Stimulated activated CD4-positive, alpha-beta T cell treated with anti-CD3 and anti-CD28 coated beads, TNF-alpha, amount 100 ng/mL, for 48 hours (primary cell): ENCODE measurements around the gene ZDHHC9.
A peak's percentile ranks its signal among the peaks of the same experiment; 100 is the strongest.

Experiments used
- DNase-seq, 3 donors: peaks; one replicate each; pipeline ENCODE4 v3.0.0-alpha.2; 2020; ENCODE audit warnings: low read depth in 3 of 3

The ZDHHC9 gene

GRCh38 chrX:129823115-129823514 is 20.6 kb downstream of the ZDHHC9 start:
- peak in 1 of 3 donors; percentile 61 for DNase-seq

GRCh38 chrX:129818123-129818522 is 25.6 kb downstream of the ZDHHC9 start:
- DNase-seq: no peak

DNA sequence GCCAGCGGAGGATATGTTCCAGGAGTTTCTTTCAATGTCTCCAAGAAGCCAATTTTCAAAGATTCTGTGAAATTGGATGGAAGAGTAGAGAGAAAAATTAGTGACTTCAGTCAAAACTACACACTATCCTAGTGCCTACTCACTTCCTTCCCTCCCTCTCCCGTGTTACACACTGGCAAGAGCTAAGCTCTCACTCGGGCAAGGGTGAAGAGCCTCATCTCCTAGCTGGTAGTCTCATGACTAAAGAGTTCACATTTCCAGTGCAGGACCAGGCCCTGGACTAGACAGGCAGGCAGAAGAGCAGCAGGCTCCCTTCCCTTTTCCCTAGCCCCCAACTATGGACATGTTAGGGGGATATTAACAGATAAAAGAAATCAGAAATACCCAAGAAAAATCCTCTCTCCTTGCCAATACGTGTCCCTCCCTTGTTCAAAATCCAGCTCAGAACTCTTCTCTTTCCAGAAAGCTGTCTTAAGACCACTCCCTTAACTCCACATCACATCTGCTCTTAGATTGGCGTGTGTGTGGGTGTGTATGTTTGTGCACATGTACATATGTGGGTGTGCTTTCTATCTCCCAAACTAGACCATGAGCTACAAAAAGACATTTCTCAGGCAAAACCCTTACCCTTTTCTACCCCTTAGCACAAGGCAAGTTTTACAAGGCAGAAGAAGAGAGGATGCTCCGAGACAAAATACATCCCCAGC is 29.9 kb downstream of the ZDHHC9 start:
- no peak for DNase-seq

GRCh38 chrX:129808829-129809796 is 34.6 kb downstream of the ZDHHC9 start:
- DNase-seq: no peak

GRCh38 chrX:129808158-129808828 is 35.4 kb downstream of the ZDHHC9 start:
- no peak for DNase-seq

GRCh38 chrX:129804806-129805205 is 38.9 kb downstream of the ZDHHC9 start:
- DNase-seq: no peak

DNA sequence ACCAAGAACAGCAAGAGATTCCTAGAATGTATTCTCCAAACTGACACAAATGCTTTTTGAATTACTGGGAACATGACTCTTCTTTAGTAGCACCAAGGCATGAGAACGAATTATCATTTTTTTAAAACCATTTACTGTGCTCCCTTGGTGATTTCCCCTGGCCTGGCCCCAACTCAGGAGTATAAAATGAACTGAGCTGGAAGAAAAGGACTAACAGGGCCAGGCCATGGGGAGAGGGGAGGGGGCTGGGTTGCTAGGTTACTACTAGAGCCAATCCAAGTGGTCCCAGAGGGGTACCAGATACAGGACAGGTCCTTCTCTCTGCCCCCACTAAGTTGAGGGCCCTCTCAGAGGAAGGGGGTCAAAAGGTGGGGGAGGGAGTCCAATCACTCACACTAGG is 40.8 kb downstream of the ZDHHC9 start:
- DNase-seq: no peak

- no peak for DNase-seq
Observed at GRCh38 chrX:129800186-129800585, 43.5 kb downstream of the ZDHHC9 start.

DNA sequence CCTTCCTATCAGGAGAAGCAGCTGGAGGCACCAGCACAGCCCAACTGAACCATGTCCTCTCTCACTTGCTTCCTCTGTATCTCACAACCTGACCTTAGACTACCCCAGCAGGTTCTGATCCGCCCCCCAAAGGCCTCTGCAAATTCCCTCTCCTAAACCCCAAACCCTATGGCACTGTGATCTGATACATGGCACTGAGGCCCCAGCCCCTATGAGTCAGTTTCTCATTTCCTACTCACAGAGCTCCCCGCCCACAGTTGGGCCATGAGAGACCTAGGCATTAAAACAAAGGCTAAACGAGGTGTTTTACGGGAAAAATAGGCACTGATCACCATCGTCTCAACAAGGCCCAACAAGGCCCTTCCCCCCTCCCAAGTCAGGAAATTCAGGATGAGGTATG is 44.8 kb downstream of the ZDHHC9 start:
- no peak for DNase-seq

- no peak for DNase-seq
Observed at GRCh38 chrX:129798456-129798855, 45.2 kb downstream of the ZDHHC9 start.

GRCh38 chrX:129797251-129797906 is 46.3 kb downstream of the ZDHHC9 start:
- no peak for DNase-seq

- DNase-seq: no peak
Observed at GRCh38 chrX:129795584-129795983, 48.1 kb downstream of the ZDHHC9 start.

DNA sequence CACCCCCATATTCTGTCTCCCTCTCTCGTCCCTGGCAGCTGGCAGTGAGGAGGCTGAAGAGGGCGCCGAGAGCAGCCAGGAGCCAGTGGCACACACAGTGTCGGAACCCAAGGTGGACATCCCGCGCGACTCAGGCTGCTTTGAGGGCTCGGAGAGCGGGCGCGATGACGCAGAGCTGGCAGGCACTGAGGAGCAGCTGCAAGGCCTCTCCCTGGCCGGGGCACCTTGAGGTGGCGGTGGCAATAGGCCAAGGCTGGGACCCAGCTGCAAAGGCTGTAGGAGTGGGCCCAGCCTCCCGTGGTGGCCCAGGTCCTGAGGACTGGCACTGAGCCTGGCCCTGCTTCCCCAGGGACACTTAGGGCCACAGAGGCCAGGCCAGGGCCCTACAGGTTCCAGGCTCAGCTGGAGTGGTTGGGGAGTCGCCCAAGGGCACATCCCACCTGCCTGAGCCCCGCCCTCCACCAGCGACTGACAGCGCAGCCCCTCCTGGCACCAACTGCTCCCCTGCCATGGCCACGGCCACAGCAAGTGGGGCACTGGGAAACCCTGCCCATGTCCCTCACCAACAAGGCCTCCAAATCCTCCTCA is 50.0 kb downstream of the ZDHHC9 start:
- no peak for DNase-seq

GRCh38 chrX:129792586-129793291 is 50.9 kb downstream of the ZDHHC9 start:
- DNase-seq: no peak

GRCh38 chrX:129791961-129792570 is 51.6 kb downstream of the ZDHHC9 start:
- DNase-seq: no peak

DNA sequence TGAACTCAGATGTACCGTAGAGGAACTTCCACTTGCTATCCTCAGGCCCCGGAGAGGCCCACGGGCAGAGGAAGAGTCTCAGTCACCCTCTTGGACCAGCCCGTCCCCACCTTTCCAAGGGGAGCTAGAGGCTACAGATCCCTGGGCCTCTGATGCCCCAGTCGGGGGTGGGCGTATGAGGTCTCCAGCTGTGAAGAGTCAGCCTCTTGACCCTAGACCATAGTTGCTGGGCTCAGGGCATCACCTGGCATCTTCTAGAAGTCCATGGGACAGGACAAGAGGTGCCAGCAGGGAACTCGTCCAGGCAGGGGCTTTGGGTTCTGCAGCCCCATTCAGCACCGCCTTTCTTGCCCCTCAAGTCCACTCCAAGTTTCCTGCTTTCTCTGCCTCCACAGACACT is 52.4 kb downstream of the ZDHHC9 start:
- no peak for DNase-seq

DNA sequence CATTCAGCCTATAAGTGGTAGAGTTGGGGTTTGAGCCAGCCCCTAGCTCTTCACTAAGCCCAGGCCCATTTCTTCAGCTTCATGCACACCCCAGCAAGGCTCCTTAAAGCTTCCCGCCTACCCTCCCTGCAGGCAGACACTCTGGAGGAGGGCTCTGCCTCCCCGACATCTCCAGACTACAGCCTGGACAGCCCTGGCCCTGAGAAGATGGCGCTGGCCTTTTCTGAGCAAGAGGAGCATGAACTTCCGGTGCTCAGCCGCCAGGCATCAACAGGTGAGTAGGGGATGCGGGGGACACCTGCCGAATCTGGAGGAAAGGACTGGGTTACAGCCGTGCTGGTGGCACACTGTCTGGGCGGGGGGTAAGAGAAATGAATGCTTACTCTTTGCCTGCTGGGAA is 52.9 kb downstream of the ZDHHC9 start:
- no peak for DNase-seq

DNA sequence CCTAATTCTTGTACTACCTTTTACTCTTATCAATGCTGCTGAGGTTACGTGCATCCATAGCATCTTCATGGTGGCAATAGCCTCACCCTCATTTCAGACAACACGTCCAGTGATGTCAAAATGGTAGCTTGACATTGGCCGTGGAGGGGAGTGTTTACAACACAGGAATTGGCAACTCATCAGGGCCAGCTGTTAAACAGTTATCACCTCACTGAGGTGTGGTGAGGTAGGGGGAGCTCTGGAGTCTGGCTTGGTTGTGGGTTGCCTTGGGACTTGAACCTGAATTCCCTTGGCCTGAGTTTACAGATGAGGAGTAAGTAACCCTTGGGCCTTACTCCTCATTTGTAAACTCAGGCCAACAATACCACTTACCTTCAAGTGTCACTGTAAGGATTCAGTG is 53.5 kb downstream of the ZDHHC9 start:
- DNase-seq: no peak

DNA sequence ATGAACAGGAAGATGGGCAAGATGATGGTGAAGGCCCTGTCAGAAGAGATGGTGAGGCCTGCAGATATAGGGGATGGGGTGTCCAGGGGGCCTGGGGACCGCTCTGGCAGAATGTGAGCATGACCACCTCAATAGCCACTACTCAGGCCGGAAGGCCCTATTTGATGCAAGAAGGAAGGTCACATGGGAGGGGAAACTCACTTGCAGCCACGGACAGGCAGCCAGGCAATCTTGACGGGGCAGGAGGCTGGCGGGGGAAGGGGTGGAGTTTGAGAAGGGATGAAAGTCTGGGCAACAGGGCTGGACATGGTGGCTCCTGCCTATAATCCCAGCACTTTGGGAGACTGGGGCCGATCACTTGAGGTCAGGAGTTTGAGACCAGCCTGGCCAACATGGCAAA is 55.2 kb downstream of the ZDHHC9 start:
- no peak for DNase-seq

DNA sequence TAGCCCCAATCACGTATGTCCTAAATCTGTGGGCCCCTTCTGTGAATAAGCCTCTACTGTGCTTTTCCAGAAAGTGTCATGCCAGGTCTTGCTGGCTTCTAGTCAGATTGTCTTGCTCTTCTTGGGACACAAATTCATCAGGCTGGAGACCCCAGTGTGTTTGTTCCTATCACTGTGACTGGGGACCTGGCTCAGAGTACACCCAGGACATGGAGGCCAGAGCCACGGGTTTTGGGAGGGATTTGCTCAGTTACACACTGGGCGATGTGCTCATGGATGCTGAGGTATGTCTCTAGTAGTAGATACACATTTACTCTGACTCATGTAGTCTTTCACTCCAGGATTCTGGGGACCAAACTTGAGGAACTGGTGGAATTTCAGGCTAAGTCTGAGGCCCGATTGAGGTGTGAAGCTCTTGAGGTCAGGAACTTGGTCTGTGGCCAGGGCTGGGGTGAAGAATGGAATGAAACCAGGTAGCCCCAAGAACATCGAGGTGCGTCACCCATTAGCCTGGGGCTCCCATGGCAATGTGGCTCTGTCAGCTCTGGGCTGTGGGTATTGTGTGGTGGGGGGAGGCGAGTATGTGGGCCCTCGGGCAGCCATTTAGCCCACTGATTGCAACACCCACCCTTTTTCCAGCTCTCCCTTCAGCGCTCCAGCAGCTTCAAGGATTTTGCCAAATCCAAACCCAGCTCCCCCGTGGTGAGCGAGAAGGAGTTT is 56.2 kb downstream of the ZDHHC9 start:
- no peak for DNase-seq
